ENCODE data around the gene HNRNPR. TPM values are rescaled to one million over a fixed set of nuclear protein-coding genes. Genes with fewer than 3 reads are reported as not detected.

The HNRNPR gene
- total RNA-seq, 2 donors from 2014 or later = 187 to 210 TPM

- H3K36me3 Mint-ChIP-seq (ENCODE audit: low read depth) = peaks cover 6% of the 10 kb centered on the region
- no peak overlapping the region for H3K4me3 Mint-ChIP-seq
- Histone ChIP-seq H3K4me3 (ENCODE audit: low read length) (no peak overlapping the region), H3K9ac (ENCODE audit: extremely low read depth, low read length, poor library complexity, severe bottlenecking) (no peak overlapping the region), H3K27ac (ENCODE audit: low read depth, low read length) (no peak overlapping the region), H3K4me1 (ENCODE audit: control insufficient read depth, insufficient read depth, low read length) (peaks cover 3% of the 10 kb centered on the region), H3K9me3 (ENCODE audit: control insufficient read depth, low read length) (no peaks in the 10 kb centered on the region), H3K36me3 (ENCODE audit: control insufficient read depth, insufficient read depth, low read length) (no peaks in the 10 kb centered on the region), H3K27me3 (ENCODE audit: control insufficient read depth, insufficient read depth, low read length, poor library complexity, severe bottlenecking) (no peaks in the 10 kb centered on the region)
- no peak for TF ChIP-seq CTCF (conservative IDR thresholded peaks at IDR 0.05)
- 77 to 85% methylated on average over 5 to 11 of the region's 11 CpGs for WGBS, 2 experiments (ENCODE audit: insufficient coverage in 1 of 2, insufficient read length in 1 of 2)
- peaks cover 7% of the 10 kb centered on the region for H3K4me1 Mint-ChIP-seq
- no peak overlapping the region for H3K27ac Mint-ChIP-seq
- peaks cover 4% of the 10 kb centered on the region for H3K9me3 Mint-ChIP-seq
- H3K27me3 Mint-ChIP-seq (ENCODE audit: insufficient read depth) = peaks cover 87% of the 10 kb centered on the region
- peak; percentile 32 for DNase-seq
These were observed 40.4 kb upstream of the HNRNPR start for GRCh38 chr1:23384312-23385058.

GRCh38 chr1:23383577-23384311 is 39.7 kb upstream of the HNRNPR start:
- Mint-ChIP-seq H3K36me3 (ENCODE audit: low read depth) (peaks cover 6% of the 10 kb centered on the region), H3K9me3 (peaks cover 4% of the 10 kb centered on the region), H3K27me3 (ENCODE audit: insufficient read depth) (peaks cover 84% of the 10 kb centered on the region), H3K4me3 (no peak overlapping the region), H3K27ac (no peak overlapping the region), H3K4me1 (peaks cover 7% of the 10 kb centered on the region)
- H3K36me3 ChIP-seq (ENCODE audit: control insufficient read depth, insufficient read depth, low read length) = no peaks in the 10 kb centered on the region
- WGBS, 2 experiments (ENCODE audit: insufficient coverage in 1 of 2, insufficient read length in 1 of 2) = 88 to 90% methylated on average over 7 to 8 of the region's 8 CpGs
- H3K4me1 ChIP-seq (ENCODE audit: control insufficient read depth, insufficient read depth, low read length) = peaks cover 3% of the 10 kb centered on the region
- H3K27me3 ChIP-seq (ENCODE audit: control insufficient read depth, insufficient read depth, low read length, poor library complexity, severe bottlenecking) = no peaks in the 10 kb centered on the region
- DNase-seq = peak; percentile 38
- H3K9ac ChIP-seq (ENCODE audit: extremely low read depth, low read length, poor library complexity, severe bottlenecking) = no peak overlapping the region
- no peak for TF ChIP-seq CTCF (conservative IDR thresholded peaks at IDR 0.05)
- H3K4me3 ChIP-seq (ENCODE audit: low read length) = no peak overlapping the region
- no peaks in the 10 kb centered on the region for H3K9me3 ChIP-seq (ENCODE audit: control insufficient read depth, low read length)
- H3K27ac ChIP-seq (ENCODE audit: low read depth, low read length) = no peak overlapping the region

- WGBS, 2 experiments (ENCODE audit: insufficient coverage in 1 of 2, insufficient read length in 1 of 2) = 94 to 95% methylated on average over 5 of the region's 5 CpGs
- no peak overlapping the region for H3K27ac ChIP-seq (ENCODE audit: low read depth, low read length)
- no peaks in the 10 kb centered on the region for H3K27me3 ChIP-seq (ENCODE audit: control insufficient read depth, insufficient read depth, low read length, poor library complexity, severe bottlenecking)
- no peak overlapping the region for H3K9ac ChIP-seq (ENCODE audit: extremely low read depth, low read length, poor library complexity, severe bottlenecking)
- Mint-ChIP-seq H3K9me3 (peaks cover 4% of the 10 kb centered on the region), H3K36me3 (ENCODE audit: low read depth) (peaks cover 6% of the 10 kb centered on the region), H3K4me1 (peaks cover 14% of the 10 kb centered on the region), H3K27me3 (ENCODE audit: insufficient read depth) (peaks cover 64% of the 10 kb centered on the region), H3K4me3 (no peak overlapping the region), H3K27ac (no peak overlapping the region)
- DNase-seq = no peak
- no peak overlapping the region for H3K4me3 ChIP-seq (ENCODE audit: low read length)
- no peak for TF ChIP-seq CTCF (conservative IDR thresholded peaks at IDR 0.05)
- H3K36me3 ChIP-seq (ENCODE audit: control insufficient read depth, insufficient read depth, low read length) = no peaks in the 10 kb centered on the region
- no peaks in the 10 kb centered on the region for H3K9me3 ChIP-seq (ENCODE audit: control insufficient read depth, low read length)
- peaks cover 6% of the 10 kb centered on the region for H3K4me1 ChIP-seq (ENCODE audit: control insufficient read depth, insufficient read depth, low read length)
These were observed 37.3 kb upstream of the HNRNPR start for GRCh38 chr1:23381233-23381885.

All from endodermal cell (in vitro differentiated cells).